ENCODE measurements around the gene HOXD10. TPM values are rescaled to one million over a fixed set of nuclear protein-coding genes. Genes with fewer than 3 reads are reported as not detected.

Gene HOXD10
- total RNA-seq, 1 donor from 2014 or later: not detected

DNA sequence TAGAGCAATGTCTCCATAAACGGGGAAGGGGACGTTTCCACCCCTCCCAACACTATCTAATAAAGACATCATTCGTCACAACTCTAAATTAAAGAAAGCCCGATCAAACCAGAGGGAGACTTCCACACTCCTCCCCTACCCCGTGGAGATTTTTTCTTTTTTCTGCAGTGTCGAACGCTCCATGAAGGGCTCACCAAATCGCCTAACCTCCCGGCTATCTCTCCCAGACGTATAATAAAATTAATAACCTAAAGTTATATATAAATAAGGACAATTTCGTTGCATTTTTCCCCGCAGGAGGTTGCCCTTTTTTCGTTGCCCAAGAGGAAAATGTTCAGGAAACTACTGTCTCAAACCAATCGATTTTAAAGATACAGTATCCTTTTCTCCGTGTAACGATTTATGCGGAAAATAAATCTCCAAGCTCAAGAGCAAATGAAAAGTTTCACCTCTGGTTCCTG lies 35.2 kb upstream of the HOXD10 start:
- intact Hi-C loops (cut with DNase I): loop anchor here (5.0 kb wide), 1 partner anchor 41 kb away; the partner anchor contains the start of gene HOXD9
- peaks cover 79% of the 10 kb centered on the region for H3K27me3 ChIP-seq
- H3K9me3 ChIP-seq: no peaks in the 10 kb centered on the region
- TF ChIP-seq, protein P1, sequence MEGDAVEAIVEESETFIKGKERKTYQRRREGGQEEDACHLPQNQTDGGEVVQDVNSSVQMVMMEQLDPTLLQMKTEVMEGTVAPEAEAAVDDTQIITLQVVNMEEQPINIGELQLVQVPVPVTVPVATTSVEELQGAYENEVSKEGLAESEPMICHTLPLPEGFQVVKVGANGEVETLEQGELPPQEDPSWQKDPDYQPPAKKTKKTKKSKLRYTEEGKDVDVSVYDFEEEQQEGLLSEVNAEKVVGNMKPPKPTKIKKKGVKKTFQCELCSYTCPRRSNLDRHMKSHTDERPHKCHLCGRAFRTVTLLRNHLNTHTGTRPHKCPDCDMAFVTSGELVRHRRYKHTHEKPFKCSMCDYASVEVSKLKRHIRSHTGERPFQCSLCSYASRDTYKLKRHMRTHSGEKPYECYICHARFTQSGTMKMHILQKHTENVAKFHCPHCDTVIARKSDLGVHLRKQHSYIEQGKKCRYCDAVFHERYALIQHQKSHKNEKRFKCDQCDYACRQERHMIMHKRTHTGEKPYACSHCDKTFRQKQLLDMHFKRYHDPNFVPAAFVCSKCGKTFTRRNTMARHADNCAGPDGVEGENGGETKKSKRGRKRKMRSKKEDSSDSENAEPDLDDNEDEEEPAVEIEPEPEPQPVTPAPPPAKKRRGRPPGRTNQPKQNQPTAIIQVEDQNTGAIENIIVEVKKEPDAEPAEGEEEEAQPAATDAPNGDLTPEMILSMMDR (IDR thresholded peaks at IDR 0.05): no peak
- H3K36me3 ChIP-seq: no peaks in the 10 kb centered on the region
- H3K4me3 ChIP-seq: no peak overlapping the region
- DNase-seq (ENCODE audit: low spot score in 2 of 2): no peak
- no peak overlapping the region for H3K27ac ChIP-seq
- H3K4me1 ChIP-seq: no peaks in the 10 kb centered on the region

DNA sequence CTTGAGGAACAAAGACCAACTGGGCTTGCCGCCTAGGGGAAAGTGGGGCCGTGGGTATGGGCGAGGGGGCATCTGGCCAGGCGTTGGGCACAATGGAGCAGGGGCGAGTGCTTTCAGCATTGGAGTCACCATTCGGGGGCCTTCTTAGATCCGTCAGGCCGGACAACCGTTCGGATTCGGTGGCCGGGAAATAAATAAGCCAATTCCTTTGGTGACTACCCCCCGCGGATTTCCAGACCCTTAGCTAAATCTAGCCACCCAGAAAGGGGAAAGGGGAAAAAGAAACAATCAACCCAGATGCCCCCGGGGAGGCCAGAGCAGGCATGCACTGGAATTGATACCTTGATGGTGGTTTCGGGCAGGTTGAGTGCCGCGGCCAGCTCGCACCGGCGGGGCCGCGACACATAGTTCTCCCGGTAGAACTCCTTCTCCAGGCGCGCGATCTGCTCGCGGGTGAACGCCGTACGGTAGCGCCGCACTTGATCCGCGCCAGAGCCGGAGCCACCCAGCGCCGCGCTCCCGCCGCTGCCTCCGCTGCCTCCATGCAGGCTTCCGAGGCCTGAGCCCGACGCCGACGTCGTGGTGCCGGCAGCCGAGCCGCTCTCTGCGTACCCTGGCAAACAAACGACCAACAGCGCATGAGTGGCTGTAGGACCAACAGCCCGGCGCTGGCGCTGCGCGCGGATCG lies 34.6 kb upstream of the HOXD10 start:
- TF ChIP-seq, protein P1 (IDR thresholded peaks at IDR 0.05): no peak
- no peaks in the 10 kb centered on the region for H3K4me1 ChIP-seq
- intact Hi-C loops (cut with DNase I): loop anchor here (5.0 kb wide), 1 partner anchor 40 kb away; the partner anchor contains the start of gene HOXD9
- DNase-seq (ENCODE audit: low spot score in 2 of 2): no peak
- no peak overlapping the region for H3K4me3 ChIP-seq
- peaks cover 84% of the 10 kb centered on the region for H3K27me3 ChIP-seq
- H3K27ac ChIP-seq: no peak overlapping the region
- H3K9me3 ChIP-seq: no peaks in the 10 kb centered on the region
- no peaks in the 10 kb centered on the region for H3K36me3 ChIP-seq

DNA sequence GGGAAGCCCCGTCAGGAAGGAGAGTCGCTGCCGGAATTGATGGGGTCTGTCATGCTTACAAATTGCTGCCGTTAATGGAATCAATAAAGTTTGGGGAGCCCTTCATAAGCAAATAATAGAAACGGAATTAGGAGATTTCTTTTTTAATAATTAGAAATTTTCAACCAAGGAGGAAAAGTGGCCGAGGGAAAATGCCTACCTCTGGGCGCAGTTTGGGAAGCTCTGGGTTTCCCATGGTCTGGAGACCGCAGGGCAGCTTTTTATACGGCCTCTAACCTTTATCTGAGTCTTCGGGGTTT lies 34.1 kb upstream of the HOXD10 start:
- intact Hi-C loops (cut with DNase I): loop anchor here (5.0 kb wide), 1 partner anchor 40 kb away; the partner anchor contains the start of gene HOXD9
- Histone ChIP-seq H3K9me3 (no peaks in the 10 kb centered on the region), H3K27me3 (peaks cover 83% of the 10 kb centered on the region), H3K4me1 (no peaks in the 10 kb centered on the region), H3K36me3 (no peaks in the 10 kb centered on the region), H3K4me3 (no peak overlapping the region), H3K27ac (no peak overlapping the region)
- TF ChIP-seq, protein P1 (IDR thresholded peaks at IDR 0.05): no peak
- DNase-seq (ENCODE audit: low spot score in 2 of 2): no peak

DNA sequence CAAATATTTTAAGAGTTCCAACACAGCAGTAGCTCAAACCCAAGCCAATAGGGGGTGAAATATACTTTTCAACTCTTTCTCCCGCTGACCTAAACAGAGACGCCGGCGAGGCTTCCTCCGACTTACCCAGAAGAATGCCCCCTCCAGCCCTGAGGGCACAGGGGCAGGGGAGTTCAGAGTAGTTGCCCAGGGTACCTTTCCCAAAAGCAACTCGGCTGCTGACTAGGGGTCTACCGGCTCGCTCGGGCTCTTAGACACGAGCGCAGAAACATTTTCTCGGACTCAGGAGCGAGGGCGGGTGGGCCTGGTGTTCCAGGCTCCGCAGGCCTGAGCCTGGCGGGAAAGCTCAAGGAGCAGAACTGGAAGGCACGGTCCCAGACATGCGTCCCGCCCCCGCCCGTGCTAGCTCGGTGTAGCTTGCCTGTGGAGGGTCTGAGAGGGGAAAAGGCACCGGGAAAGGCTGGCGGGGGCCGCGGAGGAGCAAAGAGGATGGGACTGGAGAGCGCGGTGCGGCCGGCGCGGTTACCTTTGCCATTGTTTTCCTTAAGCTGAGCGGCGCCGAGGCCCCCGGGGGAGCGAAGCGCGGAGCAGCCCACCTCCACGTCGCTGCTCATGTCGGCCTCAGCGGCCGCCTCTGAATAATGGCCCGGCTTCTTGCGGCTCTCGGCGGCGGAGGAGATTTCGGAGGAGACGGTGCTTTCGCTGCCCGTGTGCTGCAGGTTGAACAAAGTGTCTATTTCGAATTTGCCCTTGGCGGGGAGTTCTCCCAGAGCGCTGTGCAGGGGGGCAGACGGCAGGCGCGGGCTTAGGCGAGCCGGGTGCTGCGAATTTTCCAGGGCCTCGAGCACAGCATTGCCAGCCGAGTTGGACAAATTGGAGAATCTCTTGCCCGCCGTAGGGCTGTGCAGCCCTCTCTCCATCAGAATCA lies 33.5 kb upstream of the HOXD10 start:
- no peaks in the 10 kb centered on the region for H3K36me3 ChIP-seq

DNA sequence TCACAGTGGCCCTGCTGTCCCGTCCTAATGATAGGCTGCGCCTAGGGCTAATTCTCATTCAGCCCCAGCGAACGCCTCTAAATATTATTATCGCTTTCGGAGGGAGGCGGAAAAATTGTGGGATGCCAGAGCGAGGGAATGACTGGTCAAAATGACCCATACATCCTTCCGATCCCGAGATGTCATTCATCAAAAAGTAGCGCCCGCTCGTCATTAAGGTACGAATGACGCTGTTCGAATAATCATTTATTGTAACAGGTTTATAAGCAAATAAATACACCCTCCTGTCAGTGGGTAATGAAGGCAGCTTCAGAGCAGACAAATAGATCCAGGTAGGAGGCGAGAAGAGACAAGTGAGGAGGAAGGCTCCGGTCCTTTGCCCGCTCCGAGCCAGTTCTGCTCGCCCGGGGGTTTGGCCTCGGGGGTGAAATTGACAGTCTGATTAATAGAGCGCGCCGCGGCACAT lies 32.7 kb upstream of the HOXD10 start, which contains the start of gene EVX2:
Gene EVX2, minus strand, starts transcription at position 167 of the 466 bp plus-strand sequence. CDS start 186 bp downstream, outside the sequence.
- DNase-seq (ENCODE audit: low spot score in 2 of 2): no peak
- Histone ChIP-seq H3K4me1 (no peaks in the 10 kb centered on the region), H3K36me3 (no peaks in the 10 kb centered on the region), H3K27me3 (peaks cover 79% of the 10 kb centered on the region), H3K9me3 (no peaks in the 10 kb centered on the region), H3K4me3 (no peak within 1 kb of the TSS), H3K27ac (no peak within 1 kb of the TSS)
- intact Hi-C loops (cut with DNase I): loop anchor here (5.0 kb wide), 1 partner anchor 38 kb away; the partner anchor contains the start of gene HOXD9
- TF ChIP-seq, protein P1 (IDR thresholded peaks at IDR 0.05): no peak

More for the DNA sequence above, 33.5 kb upstream of the HOXD10 start:
- Histone ChIP-seq H3K4me3 (no peak overlapping the region), H3K27me3 (peaks cover 85% of the 10 kb centered on the region), H3K27ac (no peak overlapping the region), H3K9me3 (no peaks in the 10 kb centered on the region), H3K4me1 (no peaks in the 10 kb centered on the region)
- TF ChIP-seq, protein P1 (IDR thresholded peaks at IDR 0.05): no peak
- no peak for DNase-seq (ENCODE audit: low spot score in 2 of 2)
- intact Hi-C loops (cut with DNase I): loop anchor here (5.0 kb wide), 1 partner anchor 39 kb away; the partner anchor contains the start of gene HOXD9

All from ascending aorta (tissue), 2 donors.